HepG2 (cell line): ENCODE data around the gene SLC25A1. TPM values are rescaled to one million over a fixed set of nuclear protein-coding genes. Genes with fewer than 3 reads are reported as not detected.

Experiments
- ATAC-seq: fragments of 200-7000 bp; cut with Tn5 transposase; 3 replicates; pipeline ENCODE4 v1.9.1; 2020; ENCODE audit warnings: mild to moderate bottlenecking, moderate library complexity
- BruUV-seq: library from RNA; stranded (reverse); fragments of 400-500 nt; replicated peaks from 2 replicates; lab custom pipeline; 2021; lab: Mats Ljungman, UMichigan
- CTCF ChIA-PET: fragments of 300-600 bp; formaldehyde crosslinking; extraction: SDS; loops from one replicate; lab custom pipeline; 2021; ENCODE audit warnings: low total read pairs, inconsistent platforms, low intra/inter-chr PET ratio; lab: Yijun Ruan, JAX
- POLR2A ChIA-PET: fragments of 350-600 bp; sonication (Branson Sonifier 250); formaldehyde crosslinking; loops from one replicate; lab custom pipeline; 2020; ENCODE audit warnings: antibody characterized with exemption, inconsistent platforms; lab: Yijun Ruan, JAX
- DNase-seq: peaks from one replicate; pipeline ENCODE4 v3.0.0-alpha.2; 2015; ENCODE audit warnings: low spot score
- FAIRE-seq: peaks from 3 replicates; lab custom pipeline; 2011; peaks lifted over from hg19 to GRCh38; lab: Jason Lieb, UNC
- H2AFZ ChIP-seq: one replicate; pipeline ENCODE4 v1.6.1; 2011; ENCODE audit warnings: low read length, inconsistent platforms
- H3K27ac ChIP-seq: fragments of 300-600 bp; 3 replicates; pipeline ENCODE4 v1.8.0; 2011; ENCODE audit warnings: mixed run types, mild to moderate bottlenecking, mixed read lengths, low read length, inconsistent platforms; ENCODE audit not compliant: insufficient read depth; ENCODE audit errors: extremely low read length
- H3K27me3 ChIP-seq, 2 experiments: fragments of 200-600 bp in 1 of 2; 2 replicates in 1 of 2; 3 replicates in 1 of 2; pipeline versions ENCODE4 v1.6.0 to v1.8.0; 2011; ENCODE audit warnings: low read length in 2 of 2, mild to moderate bottlenecking in 2 of 2, moderate library complexity in 2 of 2, inconsistent platforms in 1 of 2; ENCODE audit not compliant: insufficient read depth in 2 of 2, control insufficient read depth in 1 of 2
- H3K36me3 ChIP-seq, 2 experiments: fragments of 200-600 bp in 1 of 2; replicated peaks in 1 of 2; 2 replicates in 1 of 2; 3 replicates in 1 of 2; pipeline versions ENCODE4 v1.5.1 to v1.8.0; 2011; ENCODE audit warnings: low read length in 2 of 2, inconsistent platforms in 1 of 2; ENCODE audit not compliant: insufficient read depth in 2 of 2, control insufficient read depth in 1 of 2
- H3K4me1 ChIP-seq: 2 replicates; pipeline ENCODE4 v1.5.1; 2012; ENCODE audit warnings: low read length, inconsistent platforms; ENCODE audit not compliant: insufficient read depth
- H3K4me2 ChIP-seq: 2 replicates; pipeline ENCODE4 v1.6.0; 2011; ENCODE audit warnings: low read depth, low read length, inconsistent platforms
- H3K4me3 ChIP-seq, 3 experiments: fragments of 200-600 bp in 1 of 3; sonication (generic), shearing (Covaris generic) in 1 of 3; replicated peaks in 1 of 3; 2 replicates each; pipeline ENCODE4 v1.5.1; 2011 to 2016; ENCODE audit warnings: low read length in 3 of 3, inconsistent platforms in 2 of 3, low read depth in 2 of 3, mild to moderate bottlenecking in 2 of 3, control low read depth in 1 of 3, mixed read lengths in 1 of 3; ENCODE audit not compliant: insufficient read depth in 1 of 3
- H3K79me2 ChIP-seq: one replicate; pipeline ENCODE4 v1.6.1; 2011; ENCODE audit warnings: low read length, inconsistent platforms; ENCODE audit not compliant: insufficient read depth
- H3K9ac ChIP-seq: 2 replicates; pipeline ENCODE4 v1.6.0; 2011; ENCODE audit warnings: mild to moderate bottlenecking, low read depth, low read length, inconsistent platforms; ENCODE audit not compliant: insufficient read depth
- H3K9me3 ChIP-seq: 2 replicates; pipeline ENCODE4 v1.5.1; 2012; ENCODE audit warnings: mild to moderate bottlenecking, low read length
- H4K20me1 ChIP-seq: 2 replicates; pipeline ENCODE4 v1.6.0; 2011; ENCODE audit warnings: inconsistent platforms, mild to moderate bottlenecking, low read length, moderate library complexity; ENCODE audit not compliant: insufficient read depth
- SP1 ChIP-seq, 2 experiments: fragments of 450-650 bp in 1 of 2; sonication (generic) in 1 of 2; formaldehyde crosslinking in 1 of 2; IDR thresholded peaks; 2 replicates each; pipeline versions ENCODE4 v1.4.0 to v1.6.1; 2016 to 2020; ENCODE audit warnings: missing genetic modification reagents in 1 of 2
- TOPORS ChIP-seq: sonication (generic); formaldehyde crosslinking; IDR thresholded peaks from 2 replicates; pipeline ENCODE4 v1.8.0; 2023; ENCODE audit warnings: mild to moderate bottlenecking, missing genetic modification reagents
- TRIM24 ChIP-seq: sonication (generic); formaldehyde crosslinking; IDR thresholded peaks from 2 replicates; pipeline ENCODE4 v1.8.0; 2022; ENCODE audit warnings: mild to moderate bottlenecking, missing genetic modification reagents
- ZNF7 ChIP-seq: IDR thresholded peaks from 2 replicates; pipeline ENCODE4 v1.6.1; 2016; ENCODE audit warnings: missing biosample characterization, missing genetic modification reagents
- ZSCAN20 ChIP-seq: sonication (generic); formaldehyde crosslinking; IDR thresholded peaks from 2 replicates; pipeline ENCODE4 v1.4.0; 2020; ENCODE audit warnings: missing genetic modification reagents, mild to moderate bottlenecking, borderline replicate concordance
- WGBS: methylation state at CpG from one replicate; pipeline ENCODE4 v1.1.6; 2017; ENCODE audit warnings: low lambda C conversion rate; 5-methylcytosine and 5-hydroxymethylcytosine counted together
- in situ Hi-C: cut with HindIII; loops from 2 replicates; pipeline ENCODE4 v1.10.0; 2017; ENCODE audit warnings: low pct_unique_long_range_greater_than_20kb; ENCODE audit not compliant: extremely low pct_ligation_motif_present
- intact Hi-C: fragments of 100-400 bp; cut with micrococcal nuclease; formaldehyde crosslinking; loops from one replicate; pipeline ENCODE4 v1.10.0; 2022; ENCODE audit not compliant: unreplicated experiment
- polyA plus RNA-seq, 8 experiments: library from polyadenylated mRNA; depleted of rRNA in 3 of 8; stranded (reverse) in 7 of 8; unstranded in 1 of 8; fragments of >200 nt; fragmentation: Illumina TruSeq in 4 of 8; extraction: Trizol in 4 of 8; gene quantifications; 2 replicates each; pipeline versions ENCODE4 v1.2.1 to v1.2.3, GENCODE V29; 2011 to 2016; ENCODE audit warnings: low read depth in 4 of 8, missing spikeins in 1 of 8, mixed read lengths in 1 of 8; ENCODE audit not compliant: insufficient read depth in 1 of 8
- total RNA-seq, 5 experiments: library from RNA; depleted of rRNA; stranded (reverse); fragments of >200 nt; fragmentation: Illumina TruSeq; extraction: Trizol; gene quantifications; 2 replicates each; pipeline ENCODE4 v1.2.3, GENCODE V29; 2016; ENCODE audit warnings: low read depth in 1 of 5
- TF ChIP-seq, protein P1 (sequence below), 2 experiments: IDR thresholded peaks; 2 replicates each; pipeline ENCODE4 v1.6.1; 2011 to 2012; ENCODE audit warnings: low read length in 2 of 2, borderline replicate concordance in 1 of 2, low read depth in 1 of 2, mild to moderate bottlenecking in 1 of 2, moderate library complexity in 1 of 2

Gene SLC25A1
- total and polyA plus RNA-seq, 2 of the 13 experiments (the other 11 are each of a cell fraction or from before 2014, with no cell fraction given): 49.4 to 161 TPM

GRCh38 chr22:19201869-19202798 lies 23.6 kb upstream of the SLC25A1 start:
- FAIRE-seq (no peak), ATAC-seq (no peak), DNase-seq (no peak)
- TF ChIP-seq TOPORS (CRISPR knock-in tag) (no peak), TRIM24 (CRISPR knock-in tag) (no peak), ZSCAN20 (CRISPR knock-in tag) (no peak), ZNF7 (CRISPR knock-in tag) (no peak), SP1 (IDR thresholded peaks at IDR 0.05) (no peak), SP1 (CRISPR knock-in tag; IDR thresholded peaks at IDR 0.05) (no peak)
- TF ChIP-seq, protein P1, sequence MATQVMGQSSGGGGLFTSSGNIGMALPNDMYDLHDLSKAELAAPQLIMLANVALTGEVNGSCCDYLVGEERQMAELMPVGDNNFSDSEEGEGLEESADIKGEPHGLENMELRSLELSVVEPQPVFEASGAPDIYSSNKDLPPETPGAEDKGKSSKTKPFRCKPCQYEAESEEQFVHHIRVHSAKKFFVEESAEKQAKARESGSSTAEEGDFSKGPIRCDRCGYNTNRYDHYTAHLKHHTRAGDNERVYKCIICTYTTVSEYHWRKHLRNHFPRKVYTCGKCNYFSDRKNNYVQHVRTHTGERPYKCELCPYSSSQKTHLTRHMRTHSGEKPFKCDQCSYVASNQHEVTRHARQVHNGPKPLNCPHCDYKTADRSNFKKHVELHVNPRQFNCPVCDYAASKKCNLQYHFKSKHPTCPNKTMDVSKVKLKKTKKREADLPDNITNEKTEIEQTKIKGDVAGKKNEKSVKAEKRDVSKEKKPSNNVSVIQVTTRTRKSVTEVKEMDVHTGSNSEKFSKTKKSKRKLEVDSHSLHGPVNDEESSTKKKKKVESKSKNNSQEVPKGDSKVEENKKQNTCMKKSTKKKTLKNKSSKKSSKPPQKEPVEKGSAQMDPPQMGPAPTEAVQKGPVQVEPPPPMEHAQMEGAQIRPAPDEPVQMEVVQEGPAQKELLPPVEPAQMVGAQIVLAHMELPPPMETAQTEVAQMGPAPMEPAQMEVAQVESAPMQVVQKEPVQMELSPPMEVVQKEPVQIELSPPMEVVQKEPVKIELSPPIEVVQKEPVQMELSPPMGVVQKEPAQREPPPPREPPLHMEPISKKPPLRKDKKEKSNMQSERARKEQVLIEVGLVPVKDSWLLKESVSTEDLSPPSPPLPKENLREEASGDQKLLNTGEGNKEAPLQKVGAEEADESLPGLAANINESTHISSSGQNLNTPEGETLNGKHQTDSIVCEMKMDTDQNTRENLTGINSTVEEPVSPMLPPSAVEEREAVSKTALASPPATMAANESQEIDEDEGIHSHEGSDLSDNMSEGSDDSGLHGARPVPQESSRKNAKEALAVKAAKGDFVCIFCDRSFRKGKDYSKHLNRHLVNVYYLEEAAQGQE (IDR thresholded peaks at IDR 0.05; ENCODE audit: borderline replicate concordance in 1 of 2, low read depth in 1 of 2, low read length in 2 of 2): peak in 1 of 2 experiments; percentile 2; a peak in 2 of 4 replicates
- in situ Hi-C loops (loop anchor here (10.0 kb wide), 1 partner anchor 63 kb away; no protein-coding TSS in a partner anchor), intact Hi-C loops (no loop called here)
- no peaks in the 10 kb centered on the region for H3K27me3 ChIP-seq
- no peak overlapping the region for H3K9ac ChIP-seq
- no peak overlapping the region for H2AFZ ChIP-seq
- H3K9me3 ChIP-seq: no peaks in the 10 kb centered on the region
- POLR2A ChIA-PET: no interaction called here
- CTCF ChIA-PET: no interaction called here
- H3K4me1 ChIP-seq: no peaks in the 10 kb centered on the region
- H3K79me2 ChIP-seq: no peaks in the 10 kb centered on the region
- WGBS: 98% methylated on average over 18 of the region's 18 CpGs
- BruUV-seq: no TSS peak
- no peak overlapping the region for H3K4me2 ChIP-seq
- no peak overlapping the region for H3K27ac ChIP-seq
- no peaks in the 10 kb centered on the region for H4K20me1 ChIP-seq
- no peak overlapping the region for H3K4me3 ChIP-seq
- H3K36me3 ChIP-seq: no peaks in the 10 kb centered on the region; a peak in 2 of 5 replicates
